Endodermal cell (in vitro differentiated cells): ENCODE data around the gene GABRR1. TPM values are rescaled to one million over a fixed set of nuclear protein-coding genes. Genes with fewer than 3 reads are reported as not detected.

Source experiments
- DNase-seq: peaks from one replicate; pipeline ENCODE4 v3.0.0-alpha.2; 2017
- H3K27ac ChIP-seq: 2 replicates; pipeline ENCODE4 v1.5.1; 2013; ENCODE audit warnings: mild to moderate bottlenecking, low read depth, low read length, moderate library complexity
- H3K27me3 ChIP-seq: 2 replicates; pipeline ENCODE4 v1.6.1; 2013; ENCODE audit warnings: mild to moderate bottlenecking, low read length, moderate library complexity; ENCODE audit not compliant: insufficient read depth, control insufficient read depth, poor library complexity, severe bottlenecking
- H3K36me3 ChIP-seq: 2 replicates; pipeline ENCODE4 v1.7.0; 2013; ENCODE audit warnings: mild to moderate bottlenecking, low read length, moderate library complexity; ENCODE audit not compliant: control insufficient read depth, insufficient read depth
- H3K4me1 ChIP-seq: one replicate; pipeline ENCODE4 v1.7.0; 2013; ENCODE audit warnings: low read length; ENCODE audit not compliant: control insufficient read depth, insufficient read depth
- H3K4me3 ChIP-seq: 2 replicates; pipeline ENCODE4 v1.5.1; 2013; ENCODE audit warnings: mild to moderate bottlenecking, low read length, moderate library complexity
- H3K9ac ChIP-seq: 2 replicates; pipeline ENCODE4 v1.6.1; 2013; ENCODE audit warnings: mild to moderate bottlenecking, low read length, moderate library complexity; ENCODE audit not compliant: poor library complexity, severe bottlenecking; ENCODE audit errors: extremely low read depth
- H3K9me3 ChIP-seq: 2 replicates; pipeline ENCODE4 v1.6.1; 2013; ENCODE audit warnings: mild to moderate bottlenecking, low read length, moderate library complexity; ENCODE audit not compliant: control insufficient read depth
- H3K27ac Mint-ChIP-seq: 2 replicates; pipeline ENCODE4 v1.8.0; 2020; ENCODE audit warnings: mixed read lengths
- H3K27me3 Mint-ChIP-seq: 2 replicates; pipeline ENCODE4 v1.8.0; 2021; ENCODE audit warnings: mild to moderate bottlenecking, mixed read lengths; ENCODE audit not compliant: insufficient read depth
- H3K36me3 Mint-ChIP-seq: 2 replicates; pipeline ENCODE4 v1.8.0; 2020; ENCODE audit warnings: low read depth, mixed read lengths
- H3K4me1 Mint-ChIP-seq: 2 replicates; pipeline ENCODE4 v1.8.0; 2020; ENCODE audit warnings: mixed read lengths
- H3K4me3 Mint-ChIP-seq: 2 replicates; pipeline ENCODE4 v1.8.0; 2020; ENCODE audit warnings: mild to moderate bottlenecking, moderate library complexity, mixed read lengths
- H3K9me3 Mint-ChIP-seq: 2 replicates; pipeline ENCODE4 v1.8.0; 2020; ENCODE audit warnings: mild to moderate bottlenecking, mixed read lengths
- CTCF ChIP-seq: fragments of 200-600 bp; sonication (generic); conservative IDR thresholded peaks from 2 replicates; pipeline ENCODE4 v1.5.0; 2021; ENCODE audit warnings: antibody characterized with exemption, mild to moderate bottlenecking
- WGBS, 2 experiments: methylation state at CpG; one replicate each; pipeline versions ENCODE4 v1.1.5 to v1.1.7; 2013; ENCODE audit warnings: missing lambda C conversion rate in 2 of 2, mixed read lengths in 1 of 2; ENCODE audit not compliant: insufficient coverage in 1 of 2, insufficient read length in 1 of 2; 5-methylcytosine and 5-hydroxymethylcytosine counted together
- total RNA-seq, 2 donors: library from RNA; stranded (reverse); fragmentation: NEBNext Ultra II Directional in 1 of 2; extraction: Animal tissue kit (Norgen Biotek cat#: 25700) in 1 of 2; gene quantifications; 2 replicates in 1 of 2; 3 replicates in 1 of 2; pipeline ENCODE4 v1.2.1, GENCODE V29; 2021

GABRR1 gene
- total RNA-seq, 2 donors from 2014 or later = 0.46 TPM; not detected in 1

- peaks cover 2% of the 10 kb centered on the region for H3K9me3 Mint-ChIP-seq
- H3K36me3 Mint-ChIP-seq = no peaks in the 10 kb centered on the region
- Histone ChIP-seq H3K36me3 (no peaks in the 10 kb centered on the region), H3K27ac (no peak overlapping the region), H3K27me3 (peaks cover 43% of the 10 kb centered on the region), H3K9ac (no peak overlapping the region), H3K4me3 (peak overlapping the region; percentile 78), H3K4me1 (no peaks in the 10 kb centered on the region), H3K9me3 (no peaks in the 10 kb centered on the region)
- peaks cover 67% of the 10 kb centered on the region for H3K27me3 Mint-ChIP-seq
- peak overlapping the region; percentile 52 for H3K4me3 Mint-ChIP-seq
- WGBS, 2 experiments = 13 to 28% methylated on average over 15 to 25 of the region's 26 CpGs
- DNase-seq = no peak
- H3K27ac Mint-ChIP-seq = no peak overlapping the region
- no peaks in the 10 kb centered on the region for H3K4me1 Mint-ChIP-seq
- TF ChIP-seq CTCF = no peak
Observed at GRCh38 chr6:89146718-89147700, 70.1 kb downstream of the GABRR1 start.

- Mint-ChIP-seq H3K4me3 (peak within 1 kb of the TSS; percentile 52), H3K27me3 (peaks cover 74% of the 10 kb centered on the region), H3K9me3 (peaks cover 2% of the 10 kb centered on the region), H3K27ac (no peak within 1 kb of the TSS), H3K4me1 (no peaks in the 10 kb centered on the region), H3K36me3 (no peaks in the 10 kb centered on the region)
- Histone ChIP-seq H3K4me3 (peak within 1 kb of the TSS; percentile 78), H3K9me3 (no peaks in the 10 kb centered on the region), H3K9ac (no peak within 1 kb of the TSS), H3K27ac (no peak within 1 kb of the TSS), H3K27me3 (peaks cover 43% of the 10 kb centered on the region), H3K4me1 (no peaks in the 10 kb centered on the region), H3K36me3 (no peaks in the 10 kb centered on the region)
- DNase-seq = peak; percentile 84
- 0 to 1% methylated on average over 49 to 102 of the region's 102 CpGs for WGBS, 2 experiments
- TF ChIP-seq CTCF = no peak
Observed at GRCh38 chr6:89145956-89146717, 71.0 kb downstream of the GABRR1 start, which contains the start of gene PM20D2. Gene PM20D2, plus strand, starts transcription at chr6:89146055. Its CDS starts 90 bp downstream, at chr6:89146145.

- no peak for DNase-seq
- H3K4me1 ChIP-seq = no peaks in the 10 kb centered on the region
- Mint-ChIP-seq H3K4me3 (peak overlapping the region; percentile 49), H3K27ac (no peak overlapping the region), H3K27me3 (peaks cover 82% of the 10 kb centered on the region), H3K4me1 (no peaks in the 10 kb centered on the region), H3K9me3 (peaks cover 2% of the 10 kb centered on the region), H3K36me3 (no peaks in the 10 kb centered on the region)
- no peaks in the 10 kb centered on the region for H3K36me3 ChIP-seq
- peaks cover 43% of the 10 kb centered on the region for H3K27me3 ChIP-seq
- no peaks in the 10 kb centered on the region for H3K9me3 ChIP-seq
- H3K9ac ChIP-seq = no peak overlapping the region
- H3K4me3 ChIP-seq = peak overlapping the region; percentile 78
- 29 to 45% methylated on average over 12 to 17 of the region's 17 CpGs for whole genome bisulfite sequencing, 2 experiments
- no peak overlapping the region for H3K27ac ChIP-seq
- no peak for TF ChIP-seq CTCF
Observed at GRCh38 chr6:89145091-89145955, 71.8 kb downstream of the GABRR1 start.
